Common myeloid progenitor, CD34-positive (primary cell): ENCODE results near the gene FBN3.

ENCODE experiments used
- CTCF ChIA-PET: fragments of 350-600 bp; sonication (Branson Sonifier 250); formaldehyde crosslinking; loops from one replicate; lab custom pipeline; 2021; ENCODE audit warnings: antibody characterized with exemption; lab: Charles Lee
- POLR2A ChIA-PET: fragments of 350-600 bp; sonication (Branson Sonifier 250); formaldehyde crosslinking; loops from one replicate; lab custom pipeline; 2021; ENCODE audit warnings: antibody characterized with exemption; lab: Charles Lee
- DNase-seq, 3 donors: peaks; one replicate each; pipeline versions ENCODE4 v3.0.0 to v3.0.0-alpha.2; 2013
- H3K27ac ChIP-seq, 2 experiments: 1 replicate in 1 of 2; 2 replicates in 1 of 2; pipeline ENCODE4 v1.7.0; 2013; ENCODE audit warnings: inconsistent platforms in 2 of 2, low read length in 2 of 2, mild to moderate bottlenecking in 2 of 2, low read depth in 1 of 2, moderate library complexity in 1 of 2; ENCODE audit not compliant: severe bottlenecking in 2 of 2, insufficient read depth in 1 of 2, poor library complexity in 1 of 2
- H3K27me3 ChIP-seq, 5 experiments: replicated peaks in 2 of 5; 1 replicate in 3 of 5; 2 replicates in 2 of 5; pipeline versions ENCODE4 v1.6.1 to v1.7.0; 2013; ENCODE audit warnings: low read length in 4 of 5, mild to moderate bottlenecking in 2 of 5, moderate library complexity in 2 of 5, inconsistent platforms in 1 of 5; ENCODE audit not compliant: insufficient read depth in 5 of 5, control insufficient read depth in 4 of 5
- H3K36me3 ChIP-seq, 4 experiments: 1 replicate in 2 of 4; 2 replicates in 2 of 4; pipeline versions ENCODE4 v1.6.1 to v1.7.0; 2013; ENCODE audit warnings: low read length in 3 of 4, control low read depth in 1 of 4, mild to moderate bottlenecking in 1 of 4; ENCODE audit not compliant: control insufficient read depth in 4 of 4, insufficient read depth in 4 of 4
- H3K4me1 ChIP-seq, 4 experiments: 1 replicate in 3 of 4; 2 replicates in 1 of 4; pipeline versions ENCODE4 v1.6.1 to v1.7.1; 2013; ENCODE audit warnings: low read length in 3 of 4, mild to moderate bottlenecking in 3 of 4, control low read depth in 1 of 4, inconsistent platforms in 1 of 4, moderate library complexity in 1 of 4; ENCODE audit not compliant: control insufficient read depth in 4 of 4, insufficient read depth in 4 of 4; ENCODE audit errors: control extremely low read depth in 1 of 4
- H3K4me3 ChIP-seq, 7 experiments: 1 replicate in 4 of 7; 2 replicates in 3 of 7; pipeline versions ENCODE4 v1.5.1 to v1.7.0; 2013; ENCODE audit warnings: mild to moderate bottlenecking in 7 of 7, low read length in 6 of 7, moderate library complexity in 6 of 7, inconsistent platforms in 2 of 7, low read depth in 2 of 7, control low read depth in 1 of 7; ENCODE audit not compliant: insufficient read depth in 4 of 7, control insufficient read depth in 1 of 7; ENCODE audit errors: extremely low read depth in 1 of 7
- H3K9me3 ChIP-seq, 5 experiments: 1 replicate in 4 of 5; 2 replicates in 1 of 5; pipeline versions ENCODE4 v1.6.1 to v1.7.1; 2013; ENCODE audit warnings: low read length in 4 of 5, mild to moderate bottlenecking in 2 of 5, inconsistent platforms in 1 of 5, low read depth in 1 of 5, moderate library complexity in 1 of 5; ENCODE audit not compliant: control insufficient read depth in 4 of 5, insufficient read depth in 2 of 5; ENCODE audit errors: control extremely low read depth in 1 of 5
- WGBS: methylation state at CpG from one replicate; pipeline ENCODE4 v1.1.5; 2013; ENCODE audit not compliant: insufficient coverage; 5-methylcytosine and 5-hydroxymethylcytosine counted together

Gene FBN3

DNA sequence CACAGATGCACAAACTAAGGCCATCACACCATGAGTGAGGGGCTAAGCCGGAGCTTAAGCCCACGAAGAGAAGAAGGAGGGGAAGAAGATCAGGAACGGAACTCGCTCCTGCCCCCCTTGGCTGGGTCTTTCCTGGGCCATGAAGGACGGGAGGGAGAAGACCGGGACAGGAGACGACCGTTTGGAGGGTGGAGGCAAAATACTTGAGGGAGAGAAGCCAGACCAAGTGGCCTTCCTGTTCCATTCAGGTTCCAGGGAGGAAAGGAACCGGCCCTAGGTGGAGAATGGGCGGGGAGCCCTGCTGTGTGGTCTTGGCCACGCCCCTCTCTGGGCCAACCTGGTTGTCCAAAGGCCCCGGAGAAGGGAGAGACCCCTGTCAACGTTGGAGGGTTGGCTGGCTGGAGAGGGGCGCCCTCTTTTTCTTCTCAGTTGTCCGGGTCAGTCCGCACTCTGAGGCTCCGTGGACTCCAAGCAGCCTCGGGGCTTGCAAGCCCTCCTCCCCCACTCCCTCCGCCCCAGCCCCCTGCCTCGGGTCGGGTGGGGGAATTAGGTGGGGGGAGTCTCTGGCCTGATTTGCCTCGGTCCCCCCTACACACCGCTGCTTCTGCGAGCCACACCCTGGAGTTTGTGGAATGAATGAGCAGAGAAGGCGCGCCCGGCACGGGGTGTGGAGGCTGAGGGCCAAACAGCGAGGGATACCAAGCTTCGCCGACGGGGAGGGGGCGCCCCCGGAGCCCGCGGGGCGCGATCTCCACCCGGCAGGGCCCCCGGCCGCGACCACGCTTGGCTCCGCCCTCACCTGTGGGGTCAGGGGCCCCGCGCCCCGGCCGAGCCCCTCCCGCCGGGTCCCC, 757 bp downstream of the FBN3 start:
- Histone ChIP-seq H3K9me3 (no peaks in the 10 kb centered on the region), H3K27me3 (peaks cover 5 to 73% (median 28%) of the 10 kb centered on the region in 5 experiments), H3K36me3 (no peaks in the 10 kb centered on the region), H3K4me3 (peak overlapping the region in 5 of 7 experiments; percentile 41 to 52 (median 42)), H3K27ac (no peak overlapping the region), H3K4me1 (peaks cover 0 to 8% (median 7%) of the 10 kb centered on the region in 4 experiments)
- 4% methylated on average over 24 of the region's 50 CpGs for WGBS
- ChIA-PET POLR2A (no interaction called here), CTCF (no interaction called here)
- peak in 2 of 3 donors; percentile 13 to 23 for DNase-seq

DNA sequence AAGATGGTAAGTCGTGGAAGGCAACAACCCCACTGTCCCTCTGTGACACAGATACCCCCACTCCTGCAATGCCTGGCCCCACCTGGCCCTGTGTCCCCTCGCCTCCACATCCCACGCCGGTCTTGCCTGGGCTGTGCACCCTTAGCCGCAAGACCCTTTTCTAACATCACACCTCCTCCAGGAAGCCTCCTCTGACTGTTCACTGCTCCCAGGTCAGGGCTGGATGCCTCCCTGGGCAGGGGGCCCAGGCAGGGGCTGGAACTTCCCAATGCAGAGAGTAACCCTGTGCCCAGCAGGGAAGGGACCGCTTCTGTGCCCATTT, 1.3 kb downstream of the FBN3 start:
- H3K27me3 ChIP-seq = peaks cover 5 to 68% (median 28%) of the 10 kb centered on the region in 5 experiments
- WGBS = 87% methylated on average over 3 of the region's 6 CpGs
- CTCF ChIA-PET = no interaction called here

DNA sequence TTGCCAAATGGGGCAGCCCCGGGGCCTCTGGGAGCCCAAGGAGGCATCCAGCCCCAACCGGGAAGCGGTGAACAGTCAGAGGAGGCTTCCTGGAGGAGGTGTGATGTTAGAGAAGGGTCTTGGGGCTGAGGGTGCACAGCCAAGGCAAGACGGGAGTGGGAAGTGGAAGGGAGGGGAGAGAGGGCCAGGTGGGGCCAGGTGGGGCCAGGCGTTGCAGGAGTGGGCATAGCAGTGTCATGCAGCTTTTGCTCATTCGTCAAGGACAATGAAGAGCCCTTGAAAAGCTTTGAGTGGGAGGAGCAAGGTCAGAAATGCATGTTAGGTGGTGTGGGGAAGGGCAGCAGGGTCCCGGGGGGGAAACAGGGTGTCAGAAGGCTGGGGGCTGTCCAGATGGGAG, 1.8 kb downstream of the FBN3 start:
- 71% methylated on average over 7 of the region's 7 CpGs for WGBS
- H3K9me3 ChIP-seq = no peaks in the 10 kb centered on the region
- POLR2A ChIA-PET = interaction anchor here (0.5 kb wide), 1 partner anchor 110 kb away, joined by 3 read pairs; no protein-coding TSS in a partner anchor
- no peaks in the 10 kb centered on the region for H3K36me3 ChIP-seq
- CTCF ChIA-PET = no interaction called here
- H3K4me3 ChIP-seq = no peak overlapping the region
- peaks cover 0 to 8% (median 7%) of the 10 kb centered on the region in 4 experiments for H3K4me1 ChIP-seq
- H3K27me3 ChIP-seq = peaks cover 5 to 63% (median 28%) of the 10 kb centered on the region in 5 experiments
- DNase-seq = no peak
- no peak overlapping the region for H3K27ac ChIP-seq

More for the DNA sequence above, 1.3 kb downstream of the FBN3 start:
- Histone ChIP-seq H3K27ac (no peak overlapping the region), H3K9me3 (no peaks in the 10 kb centered on the region), H3K4me1 (peaks cover 0 to 8% (median 7%) of the 10 kb centered on the region in 4 experiments), H3K36me3 (no peaks in the 10 kb centered on the region), H3K4me3 (peak overlapping the region in 2 of 7 experiments; percentile 42 to 52)
- DNase-seq = no peak
- POLR2A ChIA-PET = interaction anchor here (0.5 kb wide), 1 partner anchor 111 kb away, joined by 3 read pairs; no protein-coding TSS in a partner anchor

DNA sequence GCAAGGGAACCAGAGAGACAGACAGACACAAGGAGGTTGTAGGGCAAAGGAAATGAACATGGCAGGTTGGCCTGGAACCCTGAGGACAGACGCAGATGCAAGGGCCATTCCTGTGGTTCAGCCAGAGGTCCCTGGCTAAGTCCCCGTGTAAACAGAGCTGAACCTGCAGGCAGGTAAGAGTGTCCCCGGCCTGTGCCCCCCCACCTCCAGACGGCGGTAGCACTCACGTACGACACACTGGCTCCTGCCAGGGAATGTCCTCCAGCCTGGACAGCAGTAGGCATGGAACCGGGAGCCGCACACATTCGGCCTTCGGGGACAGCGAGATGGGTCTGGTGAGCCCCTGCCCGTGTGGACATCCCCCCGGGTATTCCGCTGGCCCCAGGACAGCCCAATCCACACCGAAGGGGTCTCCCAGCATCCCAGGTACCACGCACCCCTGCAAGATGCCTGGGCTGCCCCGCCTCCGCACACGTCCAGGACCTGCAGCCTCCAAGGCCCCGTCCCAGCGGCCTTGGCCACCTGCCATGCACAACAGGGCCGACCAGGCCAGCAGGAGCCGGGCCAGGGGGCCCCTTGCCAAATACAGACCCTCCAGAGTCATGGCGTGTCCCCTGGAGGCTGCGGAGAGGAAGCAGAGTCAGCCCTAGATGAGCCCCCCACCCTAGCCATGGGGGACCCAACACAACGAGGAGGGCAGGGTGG, 2.4 kb downstream of the FBN3 start:
- CTCF ChIA-PET = no interaction called here
- Histone ChIP-seq H3K4me3 (no peak overlapping the region), H3K27me3 (peaks cover 5 to 61% (median 28%) of the 10 kb centered on the region in 5 experiments), H3K4me1 (peaks cover 0 to 8% (median 7%) of the 10 kb centered on the region in 4 experiments), H3K9me3 (no peaks in the 10 kb centered on the region), H3K36me3 (no peaks in the 10 kb centered on the region), H3K27ac (no peak overlapping the region)
- POLR2A ChIA-PET = no interaction called here
- DNase-seq = no peak
- WGBS = 89% methylated on average over 24 of the region's 27 CpGs

DNA sequence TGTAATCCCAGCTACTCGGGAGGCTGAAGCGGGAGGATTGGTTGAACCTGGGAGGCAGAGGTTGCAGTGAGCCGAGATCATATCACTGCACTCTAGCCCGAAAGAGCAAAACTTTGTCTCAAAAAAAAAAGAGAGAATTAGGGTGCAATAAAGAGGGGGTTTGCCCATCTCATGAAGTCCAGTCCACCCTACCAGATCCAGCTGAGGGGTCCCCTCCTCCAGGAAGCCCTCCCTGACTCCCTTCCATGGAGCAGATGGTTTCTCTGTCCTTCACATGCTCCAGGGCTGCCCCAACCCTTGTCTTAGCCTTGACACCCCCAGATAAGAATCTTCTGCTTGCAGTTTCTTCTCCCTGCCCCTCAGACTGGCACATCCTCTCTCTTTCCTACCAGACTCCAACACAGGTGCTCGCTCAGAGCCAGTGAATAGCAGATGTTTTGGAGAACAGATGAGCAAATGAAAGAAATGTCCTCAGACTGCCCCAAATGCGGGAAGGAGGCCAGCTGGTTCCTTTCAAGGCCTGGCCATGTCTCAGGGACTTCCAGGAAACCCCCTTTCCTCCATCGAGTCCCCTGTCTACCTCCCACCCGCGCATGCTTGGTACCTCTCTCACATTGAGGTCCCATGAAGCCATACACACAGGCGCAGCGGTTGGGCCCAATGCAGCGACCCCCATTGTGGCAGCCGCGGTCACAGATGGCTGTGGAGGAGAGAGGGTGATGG, 5.0 kb downstream of the FBN3 start:
- no peak overlapping the region for H3K27ac ChIP-seq
- ChIA-PET CTCF (interaction anchor here (1.1 kb wide), 1 partner anchor 18 kb away, joined by 3 read pairs; no protein-coding TSS in a partner anchor), POLR2A (interaction anchor here (0.6 kb wide), 1 partner anchor 66 kb away, joined by 5 read pairs; no protein-coding TSS in a partner anchor)
- peaks cover 0 to 36% (median 19%) of the 10 kb centered on the region in 5 experiments for H3K27me3 ChIP-seq
- H3K4me1 ChIP-seq = peaks cover 0 to 8% (median 7%) of the 10 kb centered on the region in 4 experiments
- no peaks in the 10 kb centered on the region for H3K36me3 ChIP-seq
- WGBS = 94% methylated on average over 13 of the region's 14 CpGs
- DNase-seq = no peak
- no peak overlapping the region for H3K4me3 ChIP-seq
- H3K9me3 ChIP-seq = no peaks in the 10 kb centered on the region

DNA sequence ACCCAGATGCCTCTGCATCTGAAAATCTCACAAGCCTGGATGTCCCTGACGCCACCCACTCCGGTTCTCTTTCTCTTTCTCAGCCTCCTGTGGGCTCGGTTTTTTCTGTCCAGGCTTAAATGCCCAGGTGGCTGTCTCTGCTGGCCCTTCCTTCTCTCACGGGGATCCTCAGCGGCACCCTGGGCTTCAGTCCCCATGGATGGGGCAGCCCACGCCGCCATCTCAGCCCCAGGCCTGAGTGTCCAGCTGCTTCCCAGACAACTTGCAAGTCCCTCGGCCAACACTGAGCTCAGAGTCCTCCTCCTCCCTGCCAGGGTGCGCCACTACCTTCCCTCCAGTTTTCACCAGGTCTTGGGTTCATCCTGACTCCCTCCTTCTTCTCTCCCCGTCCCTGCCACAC, 6.4 kb downstream of the FBN3 start:
- no peak overlapping the region for H3K27ac ChIP-seq
- H3K36me3 ChIP-seq = no peaks in the 10 kb centered on the region
- no peaks in the 10 kb centered on the region for H3K4me1 ChIP-seq
- 87% methylated on average over 9 of the region's 10 CpGs for WGBS
- peaks cover 0 to 25% (median 10%) of the 10 kb centered on the region in 5 experiments for H3K27me3 ChIP-seq
- H3K4me3 ChIP-seq = no peak overlapping the region
- ChIA-PET POLR2A (no interaction called here), CTCF (interaction anchor here (0.9 kb wide), 1 partner anchor 12 kb away, joined by 4 read pairs; no protein-coding TSS in a partner anchor)
- no peaks in the 10 kb centered on the region for H3K9me3 ChIP-seq
- no peak for DNase-seq
